ENCODE results near the gene TCF3.

TCF3 gene

DNA sequence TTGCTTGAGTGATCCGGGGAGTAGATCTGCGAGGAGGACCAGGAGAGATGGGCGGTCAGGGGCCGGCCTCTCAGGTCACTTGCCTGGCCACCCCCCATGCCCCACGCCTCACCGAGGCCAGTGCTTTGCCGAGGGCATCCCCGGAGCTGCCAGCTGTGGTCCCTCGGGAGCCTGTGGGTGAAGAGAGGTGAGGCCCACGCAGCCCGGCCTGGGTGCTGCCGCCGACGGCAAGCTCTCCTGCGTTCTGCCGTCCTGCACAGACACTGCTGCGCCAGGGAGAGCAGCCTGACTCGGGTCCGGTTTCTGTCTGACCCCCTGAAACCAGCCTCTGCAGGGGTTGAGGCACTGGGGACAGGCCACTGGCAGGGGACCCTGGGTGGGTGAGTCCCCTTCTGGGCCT lies 31.4 kb downstream of the TCF3 start:
- Mint-ChIP-seq H3K27ac (no peak overlapping the region), H3K9me3 (no peaks in the 10 kb centered on the region), H3K4me1 (ENCODE audit: low read depth) (peaks cover 6% of the 10 kb centered on the region), H3K36me3 (ENCODE audit: low read depth) (peaks cover 16% of the 10 kb centered on the region), H3K27me3 (ENCODE audit: low read depth) (no peaks in the 10 kb centered on the region), H3K4me3 (no peak overlapping the region)
- no peak for DNase-seq (ENCODE audit: low spot score)

DNA sequence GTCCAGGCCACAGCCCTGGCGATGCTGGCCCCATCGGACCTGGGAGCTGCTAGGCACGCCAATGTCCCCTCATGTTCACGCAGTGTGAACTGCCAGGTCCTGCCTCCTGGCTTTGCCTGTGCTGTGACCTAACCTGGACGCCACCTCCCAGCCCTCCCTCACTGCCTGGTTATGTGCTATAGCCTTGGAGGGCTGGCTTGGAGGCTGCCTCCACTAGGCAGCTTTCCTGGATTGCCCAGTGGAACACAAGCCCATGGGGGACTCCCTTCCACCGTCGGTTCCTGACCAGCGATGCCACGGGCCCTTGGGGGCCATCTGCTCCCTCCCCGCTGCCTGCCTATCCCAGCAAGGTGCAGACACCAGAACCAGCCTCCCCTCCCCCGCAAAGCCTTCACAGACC lies 31.9 kb downstream of the TCF3 start:
- no peaks in the 10 kb centered on the region for H3K9me3 Mint-ChIP-seq
- H3K4me1 Mint-ChIP-seq (ENCODE audit: low read depth): peaks cover 6% of the 10 kb centered on the region
- peaks cover 18% of the 10 kb centered on the region for H3K36me3 Mint-ChIP-seq (ENCODE audit: low read depth)
- DNase-seq (ENCODE audit: low spot score): no peak
- no peak overlapping the region for H3K27ac Mint-ChIP-seq
- no peaks in the 10 kb centered on the region for H3K27me3 Mint-ChIP-seq (ENCODE audit: low read depth)
- H3K4me3 Mint-ChIP-seq: no peak overlapping the region

DNA sequence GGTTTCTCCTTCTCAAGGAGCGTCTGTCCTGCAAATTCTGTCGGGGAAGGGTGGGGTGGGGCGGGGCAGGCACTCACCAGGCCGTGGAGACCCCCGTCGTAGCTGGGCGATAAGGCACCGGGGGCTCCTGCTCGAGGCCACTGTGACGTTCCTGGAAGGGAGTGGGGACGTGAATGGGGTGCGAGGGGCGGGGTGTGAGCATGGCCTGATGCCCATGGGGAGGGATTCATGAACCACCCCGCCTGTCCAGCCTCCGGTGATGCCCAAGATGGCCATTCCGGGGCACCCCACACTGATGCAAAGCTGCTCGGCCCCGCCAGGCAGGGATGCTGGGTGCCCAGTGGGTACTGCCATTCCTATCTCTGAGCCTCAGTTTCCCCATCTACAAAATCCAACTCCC lies 32.7 kb downstream of the TCF3 start:
- no peaks in the 10 kb centered on the region for H3K9me3 Mint-ChIP-seq
- no peak for DNase-seq (ENCODE audit: low spot score)
- peaks cover 6% of the 10 kb centered on the region for H3K4me1 Mint-ChIP-seq (ENCODE audit: low read depth)
- H3K27me3 Mint-ChIP-seq (ENCODE audit: low read depth): no peaks in the 10 kb centered on the region
- no peak overlapping the region for H3K4me3 Mint-ChIP-seq
- H3K27ac Mint-ChIP-seq: no peak overlapping the region
- peaks cover 22% of the 10 kb centered on the region for H3K36me3 Mint-ChIP-seq (ENCODE audit: low read depth)

DNA sequence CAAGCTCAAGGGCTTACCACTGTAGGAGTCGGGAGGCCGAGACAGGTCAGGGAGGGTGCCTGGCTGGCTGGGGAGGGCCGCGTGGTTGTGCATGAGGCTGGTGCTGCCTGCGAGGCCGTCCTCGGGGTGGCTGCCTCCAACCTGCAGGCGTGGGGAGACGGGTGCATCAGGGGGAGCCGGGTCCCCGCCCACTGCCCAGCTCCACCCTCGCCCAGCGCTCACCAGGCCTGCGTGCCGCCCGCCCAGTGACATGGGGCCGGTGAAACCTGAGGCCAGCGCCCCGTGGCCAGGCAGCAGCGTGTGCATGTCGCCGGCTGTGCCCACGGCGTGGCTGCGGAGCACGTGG lies 33.3 kb downstream of the TCF3 start:
- Mint-ChIP-seq H3K9me3 (no peaks in the 10 kb centered on the region), H3K27me3 (ENCODE audit: low read depth) (no peaks in the 10 kb centered on the region)

DNA sequence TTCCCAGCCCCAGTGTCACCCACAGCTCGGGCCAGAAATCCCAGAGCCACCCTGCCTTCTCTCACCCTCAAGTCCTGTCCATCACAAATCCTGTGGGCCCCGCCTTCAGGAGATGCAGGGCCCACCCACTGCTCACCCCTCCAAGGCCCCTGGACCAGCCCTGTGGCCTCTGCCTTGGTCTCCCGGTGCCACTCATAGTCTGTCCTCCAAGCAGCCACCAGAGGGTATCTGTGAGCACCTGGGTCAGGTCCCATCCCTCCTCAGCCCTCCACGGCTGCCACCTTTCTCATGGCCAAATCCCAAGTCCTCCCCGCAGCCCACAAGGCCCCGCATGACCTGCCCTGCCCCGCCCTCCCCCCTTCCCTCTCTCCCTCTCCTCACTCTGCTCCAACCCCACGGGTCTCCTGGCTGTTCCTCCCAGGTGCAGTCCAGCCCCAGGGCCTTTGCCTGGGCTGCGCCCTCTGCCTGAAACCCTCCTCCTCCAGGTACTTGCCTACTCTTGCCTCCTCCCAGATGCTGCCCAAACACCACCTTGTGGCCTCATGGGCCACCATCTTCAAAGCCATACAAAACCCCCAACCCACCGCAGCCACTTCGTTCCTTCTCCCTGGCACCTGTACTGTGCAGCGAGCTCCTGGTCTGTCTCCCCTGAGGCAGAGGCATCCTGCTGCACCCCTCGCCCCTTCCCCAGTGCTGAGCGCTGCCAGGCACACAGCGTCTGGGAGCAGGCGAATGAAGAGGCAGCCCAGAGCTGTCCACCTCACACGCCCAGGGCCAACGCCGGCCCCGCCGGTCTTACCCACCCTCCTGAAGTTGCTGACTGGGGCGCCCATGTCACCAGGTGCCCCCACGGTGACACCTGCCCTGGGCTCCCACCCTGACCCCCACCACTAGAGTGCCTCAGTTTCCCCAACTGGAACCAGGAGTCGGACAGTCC lies 34.0 kb downstream of the TCF3 start:
- peaks cover 6% of the 10 kb centered on the region for H3K4me1 Mint-ChIP-seq (ENCODE audit: low read depth)
- no peak for DNase-seq (ENCODE audit: low spot score)
- H3K36me3 Mint-ChIP-seq (ENCODE audit: low read depth): peaks cover 26% of the 10 kb centered on the region
- H3K27ac Mint-ChIP-seq: peak overlapping the region; percentile 52
- no peaks in the 10 kb centered on the region for H3K9me3 Mint-ChIP-seq
- H3K27me3 Mint-ChIP-seq (ENCODE audit: low read depth): no peaks in the 10 kb centered on the region
- no peak overlapping the region for H3K4me3 Mint-ChIP-seq

More for the DNA sequence above, 33.3 kb downstream of the TCF3 start:
- Mint-ChIP-seq H3K4me1 (ENCODE audit: low read depth) (peaks cover 6% of the 10 kb centered on the region), H3K36me3 (ENCODE audit: low read depth) (peaks cover 26% of the 10 kb centered on the region), H3K4me3 (no peak overlapping the region), H3K27ac (no peak overlapping the region)
- no peak for DNase-seq (ENCODE audit: low spot score)

DNA sequence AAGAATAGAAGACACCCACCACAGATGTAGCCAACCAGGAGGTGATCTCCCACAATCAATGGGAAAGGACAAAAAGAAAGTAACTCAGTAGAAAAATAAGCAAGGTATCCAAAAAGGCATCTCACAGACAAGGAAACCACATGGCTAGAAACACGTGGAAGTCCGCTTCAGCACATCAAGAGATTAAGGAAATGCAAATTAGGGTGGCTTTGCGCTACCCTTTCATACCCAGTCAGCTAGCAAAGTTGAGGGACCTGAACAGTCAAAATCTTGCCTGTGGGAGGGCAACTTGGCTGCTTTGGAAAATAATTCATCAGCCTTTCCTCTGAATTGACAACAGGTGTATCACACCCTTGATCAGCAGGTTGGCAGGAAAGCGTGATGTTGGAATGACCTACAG lies 35.5 kb downstream of the TCF3 start:
- peaks cover 29% of the 10 kb centered on the region for H3K36me3 Mint-ChIP-seq (ENCODE audit: low read depth)
- no peak for DNase-seq (ENCODE audit: low spot score)

DNA sequence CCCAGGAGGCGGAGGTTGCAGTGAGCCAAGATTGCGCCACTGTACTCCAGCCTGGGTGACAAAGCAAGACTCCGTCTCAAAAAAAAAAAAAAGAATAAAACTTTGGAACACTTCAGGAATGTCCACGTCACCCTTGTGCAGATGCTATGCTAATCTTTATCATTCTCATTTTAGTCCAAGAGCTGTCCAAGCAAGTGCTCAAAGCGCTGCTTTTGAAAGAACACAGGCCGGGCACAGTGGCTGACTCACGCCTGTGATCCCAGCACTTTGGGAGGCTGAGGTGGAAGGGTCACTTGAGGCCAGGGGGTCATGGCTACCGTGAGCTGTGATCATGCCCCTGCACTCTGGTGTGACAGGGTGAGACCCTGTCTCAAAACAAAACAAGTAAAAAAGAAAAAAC lies 36.0 kb downstream of the TCF3 start:
- Mint-ChIP-seq H3K27me3 (ENCODE audit: low read depth) (no peaks in the 10 kb centered on the region), H3K4me1 (ENCODE audit: low read depth) (peaks cover 6% of the 10 kb centered on the region), H3K27ac (peak overlapping the region; percentile 3), H3K9me3 (no peaks in the 10 kb centered on the region), H3K36me3 (ENCODE audit: low read depth) (peaks cover 29% of the 10 kb centered on the region), H3K4me3 (no peak overlapping the region)
- no peak for DNase-seq (ENCODE audit: low spot score)

More for the DNA sequence above, 35.5 kb downstream of the TCF3 start:
- no peaks in the 10 kb centered on the region for H3K9me3 Mint-ChIP-seq
- H3K27ac Mint-ChIP-seq: peak overlapping the region; percentile 3
- H3K4me3 Mint-ChIP-seq: no peak overlapping the region
- no peaks in the 10 kb centered on the region for H3K27me3 Mint-ChIP-seq (ENCODE audit: low read depth)
- H3K4me1 Mint-ChIP-seq (ENCODE audit: low read depth): peaks cover 6% of the 10 kb centered on the region

DNA sequence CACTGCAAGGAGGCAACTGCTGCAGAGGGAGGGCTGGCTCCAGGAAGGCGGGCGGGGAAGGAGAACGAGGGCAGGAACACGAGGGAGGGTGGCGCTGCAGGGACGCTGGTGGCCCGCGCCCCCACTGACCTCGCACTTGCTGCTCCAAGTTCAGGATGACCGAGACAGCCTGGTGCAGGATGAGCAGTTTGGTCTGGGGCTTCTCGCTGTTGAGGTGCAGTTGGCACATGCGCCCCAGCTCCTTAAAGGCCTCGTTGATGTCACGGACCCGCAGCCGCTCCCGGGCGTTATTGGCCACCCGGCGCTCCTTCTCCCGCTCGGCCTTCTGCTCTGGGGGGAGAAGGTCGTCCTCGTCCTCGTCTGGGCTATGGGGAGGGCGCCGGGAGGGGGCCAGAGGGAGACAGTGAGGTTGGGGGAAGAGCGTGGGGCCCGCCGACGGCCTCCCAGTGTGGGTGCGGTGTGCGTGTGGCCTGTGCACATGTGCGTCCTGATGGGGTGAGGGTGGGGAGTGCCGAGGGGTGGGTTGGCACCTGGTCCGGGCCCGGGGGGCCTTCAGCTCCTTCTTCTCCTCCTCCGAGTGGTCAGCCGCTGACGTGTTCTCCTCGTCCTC lies 37.2 kb downstream of the TCF3 start:
- DNase-seq (ENCODE audit: low spot score): no peak
- Mint-ChIP-seq H3K27ac (no peak overlapping the region), H3K9me3 (no peaks in the 10 kb centered on the region), H3K27me3 (ENCODE audit: low read depth) (no peaks in the 10 kb centered on the region), H3K4me1 (ENCODE audit: low read depth) (peaks cover 6% of the 10 kb centered on the region), H3K4me3 (no peak overlapping the region), H3K36me3 (ENCODE audit: low read depth) (peaks cover 32% of the 10 kb centered on the region)

DNA sequence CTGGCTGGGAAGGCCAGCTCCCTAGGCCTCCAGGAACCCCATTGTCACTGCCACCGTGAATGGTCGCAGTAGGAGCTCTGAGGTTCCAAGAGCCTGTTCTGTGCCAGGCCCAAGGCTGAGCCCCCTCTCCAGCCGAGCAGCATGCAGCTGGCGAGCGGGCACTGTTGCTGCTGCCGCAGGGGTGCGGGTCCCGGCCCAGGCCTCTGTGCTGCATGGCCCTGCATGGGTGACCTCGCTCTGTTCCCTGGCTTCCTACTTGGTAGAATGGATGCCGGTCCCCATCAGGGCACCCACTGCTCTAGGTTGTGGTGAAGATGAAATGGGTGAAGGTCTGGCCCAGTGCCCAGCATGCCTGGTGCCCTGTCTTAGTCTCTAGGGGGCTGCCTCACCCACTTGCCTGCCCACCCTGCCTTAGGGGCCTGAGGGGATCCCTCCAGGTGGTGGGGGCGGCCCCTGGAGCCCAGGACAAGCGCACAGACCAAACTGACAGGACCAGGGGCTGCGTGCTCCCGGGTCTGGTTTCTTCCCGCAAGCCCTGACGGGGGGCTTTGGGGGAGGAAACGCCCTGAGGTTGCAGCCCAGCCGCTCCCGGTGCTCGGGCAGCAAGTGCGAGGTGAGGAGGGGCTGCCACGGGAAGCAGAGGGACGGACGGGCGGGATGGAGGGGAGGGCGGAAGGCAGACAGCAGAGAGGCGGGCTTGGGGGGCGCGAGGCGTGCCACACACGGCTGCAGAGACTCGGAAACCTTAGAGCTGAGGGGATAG lies 38.4 kb downstream of the TCF3 start:
- no peak for DNase-seq (ENCODE audit: low spot score)
- Mint-ChIP-seq H3K4me1 (ENCODE audit: low read depth) (peaks cover 10% of the 10 kb centered on the region), H3K9me3 (no peaks in the 10 kb centered on the region), H3K36me3 (ENCODE audit: low read depth) (peaks cover 32% of the 10 kb centered on the region), H3K27ac (no peak overlapping the region), H3K4me3 (no peak overlapping the region), H3K27me3 (ENCODE audit: low read depth) (no peaks in the 10 kb centered on the region)

DNA sequence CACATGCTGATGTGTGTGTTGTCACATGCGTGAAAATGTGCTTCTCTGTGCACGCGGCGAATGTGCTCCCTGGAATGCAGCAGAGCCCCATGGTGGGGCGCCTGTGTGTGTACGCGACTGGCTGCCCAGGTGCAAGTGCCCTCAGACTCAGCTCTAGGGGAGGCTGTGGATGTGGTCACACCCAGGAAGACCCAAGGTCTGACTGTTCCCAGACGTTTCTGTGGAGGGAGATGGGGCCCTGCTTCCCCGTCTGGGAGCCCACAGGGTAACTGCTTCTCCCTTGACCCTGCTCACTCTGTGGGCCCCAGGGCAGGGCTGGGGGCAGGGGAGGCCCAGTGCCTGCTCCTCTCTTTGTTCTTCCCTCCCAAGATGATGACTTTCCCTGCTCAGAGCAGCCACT lies 39.3 kb downstream of the TCF3 start:
- no peak overlapping the region for H3K4me3 Mint-ChIP-seq
- H3K27me3 Mint-ChIP-seq (ENCODE audit: low read depth): no peaks in the 10 kb centered on the region
- no peak overlapping the region for H3K27ac Mint-ChIP-seq
- no peaks in the 10 kb centered on the region for H3K9me3 Mint-ChIP-seq
- DNase-seq (ENCODE audit: low spot score): no peak
- H3K4me1 Mint-ChIP-seq (ENCODE audit: low read depth): peaks cover 15% of the 10 kb centered on the region
- peaks cover 29% of the 10 kb centered on the region for H3K36me3 Mint-ChIP-seq (ENCODE audit: low read depth)

DNA sequence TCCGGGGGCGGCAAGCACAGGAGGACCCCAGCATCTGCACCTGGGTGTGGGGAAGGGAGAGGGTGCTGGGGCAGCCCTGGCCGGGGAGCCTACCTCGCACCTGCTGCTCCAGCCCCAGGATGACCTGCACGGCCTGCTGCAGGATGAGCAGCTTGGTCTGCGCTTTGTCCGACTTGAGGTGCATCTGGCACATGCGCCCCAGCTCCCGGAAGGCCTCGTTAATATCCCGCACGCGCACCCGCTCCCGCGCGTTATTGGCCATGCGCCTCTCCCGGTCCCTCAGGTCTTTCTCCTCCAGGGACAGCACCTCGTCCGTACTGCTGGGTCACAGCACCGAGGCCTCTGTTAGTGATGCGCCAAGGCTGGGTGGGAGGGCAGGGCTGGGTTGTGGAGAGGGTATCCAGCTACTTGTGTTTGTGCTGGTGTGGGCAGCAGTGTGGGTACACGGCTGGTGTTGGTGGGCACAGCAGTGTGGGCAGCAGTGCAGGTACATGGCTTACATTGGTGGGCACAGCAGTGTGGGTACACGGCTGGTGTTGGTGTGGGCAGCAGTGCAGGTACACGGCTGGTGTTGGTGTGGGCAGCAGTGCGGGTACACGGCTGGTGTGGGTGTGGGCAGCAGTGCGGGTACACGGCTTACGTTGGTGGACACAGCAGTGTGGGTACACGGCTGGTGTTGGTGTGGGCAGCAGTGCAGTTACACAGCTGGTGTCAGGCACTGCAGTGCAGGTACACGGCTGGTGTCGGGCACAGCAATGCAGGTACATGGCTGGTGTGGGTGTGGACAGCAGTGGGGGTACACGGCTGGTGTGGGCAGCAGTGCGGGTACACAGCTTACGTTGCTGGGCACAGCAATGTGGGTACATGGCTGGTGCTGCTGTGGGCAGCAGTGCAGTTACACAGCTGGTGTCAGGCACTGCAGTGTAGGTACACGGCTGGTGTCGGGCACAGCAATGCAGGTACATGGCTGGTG lies 40.0 kb downstream of the TCF3 start:
- H3K27ac Mint-ChIP-seq: no peak overlapping the region
- peaks cover 28% of the 10 kb centered on the region for H3K36me3 Mint-ChIP-seq (ENCODE audit: low read depth)
- H3K4me3 Mint-ChIP-seq: no peak overlapping the region
- no peaks in the 10 kb centered on the region for H3K27me3 Mint-ChIP-seq (ENCODE audit: low read depth)
- DNase-seq (ENCODE audit: low spot score): no peak
- H3K9me3 Mint-ChIP-seq: no peaks in the 10 kb centered on the region
- peaks cover 13% of the 10 kb centered on the region for H3K4me1 Mint-ChIP-seq (ENCODE audit: low read depth)

DNA sequence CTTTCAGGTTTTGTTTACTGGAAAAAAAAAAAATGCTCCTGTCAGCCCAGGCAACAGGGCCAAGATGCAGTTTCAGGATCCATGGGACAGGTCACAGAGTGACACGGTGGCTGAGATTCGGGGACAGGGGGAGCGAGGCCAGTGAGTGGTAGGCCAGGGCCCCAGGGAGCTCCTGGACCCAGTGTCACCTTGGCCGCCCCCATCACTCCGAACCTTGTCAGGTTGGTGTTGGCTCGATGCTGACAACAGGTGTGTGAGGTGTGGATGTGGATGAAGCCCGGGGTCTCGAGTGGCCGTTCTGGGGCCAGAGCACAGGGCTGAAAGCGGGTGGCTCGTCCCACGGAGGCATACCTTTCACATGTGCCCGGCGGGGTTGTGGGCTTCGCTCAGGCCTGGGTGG lies 41.1 kb downstream of the TCF3 start:
- Mint-ChIP-seq H3K4me3 (no peak overlapping the region), H3K9me3 (no peaks in the 10 kb centered on the region), H3K27ac (no peak overlapping the region), H3K27me3 (ENCODE audit: low read depth) (no peaks in the 10 kb centered on the region), H3K36me3 (ENCODE audit: low read depth) (peaks cover 25% of the 10 kb centered on the region), H3K4me1 (ENCODE audit: low read depth) (peaks cover 15% of the 10 kb centered on the region)
- DNase-seq (ENCODE audit: low spot score): no peak

DNA sequence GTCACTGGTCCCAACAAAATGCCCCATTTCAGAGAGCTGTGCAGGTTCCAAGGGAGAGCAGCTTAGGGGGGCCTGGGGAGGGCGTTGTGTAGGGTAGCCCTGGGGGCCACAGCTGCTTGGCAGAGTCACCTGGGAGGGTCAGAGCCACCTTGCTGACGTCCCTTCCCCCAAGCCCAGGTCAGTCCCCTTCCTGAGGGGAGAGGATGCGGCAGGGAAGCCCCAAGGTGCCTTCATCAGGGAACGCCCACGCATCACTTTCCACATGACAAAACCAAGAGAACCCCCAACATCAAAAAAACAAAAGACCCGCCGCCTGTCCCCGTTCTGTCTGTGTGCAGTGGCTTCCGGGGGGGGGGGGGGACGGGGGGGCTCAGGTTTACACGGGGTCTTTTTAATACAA lies 41.8 kb downstream of the TCF3 start:
- Mint-ChIP-seq H3K27ac (no peak overlapping the region), H3K4me1 (ENCODE audit: low read depth) (peaks cover 18% of the 10 kb centered on the region), H3K9me3 (no peaks in the 10 kb centered on the region), H3K36me3 (ENCODE audit: low read depth) (peaks cover 21% of the 10 kb centered on the region), H3K4me3 (no peak overlapping the region), H3K27me3 (ENCODE audit: low read depth) (no peaks in the 10 kb centered on the region)
- no peak for DNase-seq (ENCODE audit: low spot score)
